MM.1S (cell line): ENCODE results near the gene EXOC3L1.

Source experiments
- DNase-seq: peaks from one replicate; pipeline ENCODE4 v3.0.0-alpha.2; 2015
- H2AFZ ChIP-seq: fragments of 300-600 bp; sonication (generic); 2 replicates; pipeline ENCODE4 v1.6.0; 2016; ENCODE audit warnings: antibody characterized with exemption, low read length
- H3F3A ChIP-seq: fragments of 300-600 bp; sonication (generic); 2 replicates; pipeline ENCODE4 v1.6.1; 2016; ENCODE audit warnings: mild to moderate bottlenecking, antibody characterized with exemption, low read length, moderate library complexity, mixed read lengths; ENCODE audit not compliant: insufficient read depth
- H3K27ac ChIP-seq: fragments of 300-600 bp; sonication (generic); 2 replicates; pipeline ENCODE4 v1.5.1; 2016; ENCODE audit warnings: mild to moderate bottlenecking, low read length
- H3K27me3 ChIP-seq: fragments of 300-600 bp; sonication (generic); replicated peaks from 2 replicates; pipeline ENCODE4 v1.6.0; 2016; ENCODE audit warnings: low read length; ENCODE audit not compliant: insufficient read depth
- H3K36me3 ChIP-seq: fragments of 300-600 bp; sonication (generic); replicated peaks from 2 replicates; pipeline ENCODE4 v1.6.1; 2016; ENCODE audit warnings: mild to moderate bottlenecking, low read length, mixed read lengths; ENCODE audit not compliant: insufficient read depth
- H3K4me1 ChIP-seq: fragments of 300-600 bp; sonication (generic); 2 replicates; pipeline ENCODE4 v1.6.1; 2016; ENCODE audit warnings: low read length, mixed read lengths
- H3K4me2 ChIP-seq: fragments of 300-600 bp; sonication (generic); 2 replicates; pipeline ENCODE4 v1.6.0; 2016; ENCODE audit warnings: low read depth, low read length
- H3K4me3 ChIP-seq: fragments of 300-600 bp; sonication (generic); 2 replicates; pipeline ENCODE4 v1.5.1; 2016; ENCODE audit warnings: low read length, mixed read lengths
- H3K79me2 ChIP-seq: fragments of 300-600 bp; sonication (generic); 2 replicates; pipeline ENCODE4 v1.6.1; 2016; ENCODE audit warnings: mixed run types, low read length, mixed read lengths
- H3K9ac ChIP-seq: fragments of 300-600 bp; sonication (generic); 2 replicates; pipeline ENCODE4 v1.6.1; 2016; ENCODE audit warnings: low read length, mixed read lengths
- H3K9me2 ChIP-seq: fragments of 300-600 bp; sonication (generic); replicated peaks from 2 replicates; pipeline ENCODE4 v1.6.1; 2016; ENCODE audit warnings: mild to moderate bottlenecking, low read length, mixed read lengths; ENCODE audit not compliant: insufficient read depth
- H3K9me3 ChIP-seq: fragments of 300-600 bp; sonication (generic); replicated peaks from 2 replicates; pipeline ENCODE4 v1.6.1; 2016; ENCODE audit warnings: mild to moderate bottlenecking, low read length, mixed read lengths; ENCODE audit not compliant: insufficient read depth
- H4K20me1 ChIP-seq: fragments of 300-600 bp; sonication (generic); 2 replicates; pipeline ENCODE4 v1.6.1; 2016; ENCODE audit warnings: mild to moderate bottlenecking, low read length, moderate library complexity, mixed read lengths; ENCODE audit not compliant: insufficient read depth
- EZH2 ChIP-seq: fragments of 300-600 bp; sonication (generic); optimal IDR thresholded peaks from 2 replicates; pipeline ENCODE3; 2017; ENCODE audit warnings: low read depth, mild to moderate bottlenecking, antibody characterized with exemption, low read length, mixed read lengths
- EZH2phosphoT487 ChIP-seq: fragments of 300-600 bp; sonication (generic); IDR thresholded peaks from 2 replicates; pipeline ENCODE4 v1.6.1; 2018; ENCODE audit warnings: antibody characterized with exemption, low read length
- TF ChIP-seq, protein P1 (sequence below): fragments of 300-600 bp; sonication (generic); IDR thresholded peaks from 2 replicates; pipeline ENCODE4 v1.5.1; 2016; ENCODE audit warnings: antibody characterized with exemption, low read length, mixed read lengths

EXOC3L1 gene

DNA sequence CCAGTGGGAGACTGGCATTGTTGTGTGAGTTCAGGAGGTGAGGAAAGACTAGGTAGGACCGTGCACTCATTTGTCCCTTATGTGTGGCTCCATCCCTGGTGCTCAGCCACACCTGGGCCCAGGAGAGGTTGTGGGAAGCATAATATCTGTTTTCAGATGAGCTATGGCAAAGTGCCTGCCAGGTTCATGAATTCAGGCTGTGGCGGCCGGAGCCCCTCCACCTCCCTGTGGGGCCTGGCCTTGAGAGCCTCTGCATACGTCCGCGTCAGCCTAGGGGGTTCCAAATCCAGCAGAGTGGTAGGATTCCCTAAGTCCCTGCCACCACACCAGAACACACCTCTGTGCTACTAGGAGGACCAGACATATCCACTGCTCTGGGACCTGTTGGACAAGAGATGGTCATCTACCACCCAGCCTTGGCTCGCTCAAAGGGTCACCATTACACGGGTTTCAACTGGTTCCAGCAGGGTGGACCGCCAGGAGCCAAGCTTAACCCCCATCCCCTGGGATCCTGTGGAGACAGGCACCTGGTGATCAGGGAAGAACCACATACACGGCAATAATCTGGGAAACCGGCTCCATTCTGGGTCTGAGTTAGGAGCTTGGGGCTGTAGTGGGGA, 41.2 kb downstream of the EXOC3L1 start:
- Histone ChIP-seq H3K9me2 (no peaks in the 10 kb centered on the region), H3K36me3 (no peaks in the 10 kb centered on the region), H3F3A (peaks cover 10% of the 10 kb centered on the region; the same call in 1 of the 2 replicates), H3K9ac (no peak overlapping the region), H3K4me2 (no peak overlapping the region), H4K20me1 (no peaks in the 10 kb centered on the region), H3K27me3 (no peaks in the 10 kb centered on the region), H3K79me2 (no peaks in the 10 kb centered on the region), H3K4me1 (no peaks in the 10 kb centered on the region), H3K27ac (no peak overlapping the region), H2AFZ (no peak overlapping the region), H3K9me3 (no peaks in the 10 kb centered on the region), H3K4me3 (no peak overlapping the region)
- no peak for DNase-seq
- TF ChIP-seq EZH2phosphoT487 (no peak), EZH2 (no peak)
- TF ChIP-seq, protein P1, sequence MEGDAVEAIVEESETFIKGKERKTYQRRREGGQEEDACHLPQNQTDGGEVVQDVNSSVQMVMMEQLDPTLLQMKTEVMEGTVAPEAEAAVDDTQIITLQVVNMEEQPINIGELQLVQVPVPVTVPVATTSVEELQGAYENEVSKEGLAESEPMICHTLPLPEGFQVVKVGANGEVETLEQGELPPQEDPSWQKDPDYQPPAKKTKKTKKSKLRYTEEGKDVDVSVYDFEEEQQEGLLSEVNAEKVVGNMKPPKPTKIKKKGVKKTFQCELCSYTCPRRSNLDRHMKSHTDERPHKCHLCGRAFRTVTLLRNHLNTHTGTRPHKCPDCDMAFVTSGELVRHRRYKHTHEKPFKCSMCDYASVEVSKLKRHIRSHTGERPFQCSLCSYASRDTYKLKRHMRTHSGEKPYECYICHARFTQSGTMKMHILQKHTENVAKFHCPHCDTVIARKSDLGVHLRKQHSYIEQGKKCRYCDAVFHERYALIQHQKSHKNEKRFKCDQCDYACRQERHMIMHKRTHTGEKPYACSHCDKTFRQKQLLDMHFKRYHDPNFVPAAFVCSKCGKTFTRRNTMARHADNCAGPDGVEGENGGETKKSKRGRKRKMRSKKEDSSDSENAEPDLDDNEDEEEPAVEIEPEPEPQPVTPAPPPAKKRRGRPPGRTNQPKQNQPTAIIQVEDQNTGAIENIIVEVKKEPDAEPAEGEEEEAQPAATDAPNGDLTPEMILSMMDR = no peak

DNA sequence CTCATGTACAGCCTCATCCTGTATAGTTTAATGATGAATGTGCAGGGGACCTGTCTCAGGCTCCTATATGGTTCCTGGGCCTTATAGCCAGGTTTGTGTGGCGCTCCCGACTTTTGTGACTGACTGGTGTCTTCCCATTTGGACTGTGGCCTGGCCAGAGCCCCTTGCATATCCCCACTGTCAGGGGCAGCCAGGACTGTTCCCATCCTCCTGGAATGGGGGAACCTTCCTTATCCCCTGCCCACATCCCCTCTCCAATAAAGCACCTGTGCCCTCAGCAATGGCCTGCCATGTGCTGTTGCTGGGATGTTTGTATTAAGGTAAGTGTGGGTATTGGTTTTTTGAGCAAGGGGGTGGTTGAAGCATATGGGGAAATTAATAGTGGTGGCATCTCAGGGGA, 41.7 kb downstream of the EXOC3L1 start:
- H3K4me3 ChIP-seq = no peak overlapping the region
- DNase-seq = no peak
- no peaks in the 10 kb centered on the region for H3K9me2 ChIP-seq
- no peaks in the 10 kb centered on the region for H3K4me1 ChIP-seq
- H3K79me2 ChIP-seq = no peaks in the 10 kb centered on the region
- H3K4me2 ChIP-seq = no peak overlapping the region
- H3K36me3 ChIP-seq = no peaks in the 10 kb centered on the region
- H3K27me3 ChIP-seq = no peaks in the 10 kb centered on the region
- no peak overlapping the region for H2AFZ ChIP-seq
- H3K9ac ChIP-seq = no peak overlapping the region
- no peak overlapping the region for H3K27ac ChIP-seq
- no peaks in the 10 kb centered on the region for H3K9me3 ChIP-seq
- no peak for TF ChIP-seq EZH2
- TF ChIP-seq, protein P1 = no peak
- no peak for TF ChIP-seq EZH2phosphoT487
- no peaks in the 10 kb centered on the region for H4K20me1 ChIP-seq
- peaks cover 10% of the 10 kb centered on the region; the same call in 1 of the 2 replicates for H3F3A ChIP-seq

DNA sequence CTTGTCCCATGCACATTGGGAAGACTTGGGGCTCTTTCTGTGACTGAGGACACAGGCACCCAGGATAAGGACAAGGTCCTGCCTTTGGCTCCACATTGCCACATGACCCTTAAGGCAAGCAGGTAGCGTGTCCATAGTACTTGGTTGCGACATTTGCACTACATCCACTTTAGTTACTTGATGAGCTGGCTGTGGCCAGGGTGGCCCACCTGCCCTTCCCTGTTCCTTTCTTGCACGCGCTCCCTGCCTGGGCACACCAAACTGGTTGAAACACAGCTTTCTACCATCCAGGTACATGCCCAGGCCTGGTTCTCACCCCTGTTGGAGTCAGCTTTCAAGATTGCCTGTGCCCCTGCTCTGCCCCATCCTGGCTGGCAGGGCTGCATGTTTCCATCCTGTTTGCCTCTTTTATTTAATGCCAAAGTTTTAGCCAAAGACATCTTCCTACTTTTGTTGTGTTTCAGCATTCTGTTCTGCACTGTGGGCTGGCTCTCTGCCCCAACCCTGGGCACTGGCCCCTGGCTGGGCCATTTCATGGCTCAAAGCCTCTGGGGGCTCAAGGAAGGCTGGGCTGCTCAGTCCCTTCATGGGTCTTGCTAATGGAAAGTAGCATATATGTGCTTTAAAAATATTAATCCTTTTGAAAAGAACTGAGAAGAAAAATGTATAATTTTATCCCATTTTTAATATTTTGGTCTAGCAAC, 42.3 kb downstream of the EXOC3L1 start:
- H3K9me3 ChIP-seq = no peaks in the 10 kb centered on the region
- no peaks in the 10 kb centered on the region for H4K20me1 ChIP-seq
- no peaks in the 10 kb centered on the region for H3K36me3 ChIP-seq
- no peaks in the 10 kb centered on the region for H3K9me2 ChIP-seq
- no peak overlapping the region for H3K27ac ChIP-seq
- no peak for DNase-seq
- no peak overlapping the region for H2AFZ ChIP-seq
- no peaks in the 10 kb centered on the region for H3K79me2 ChIP-seq
- TF ChIP-seq EZH2 (no peak), EZH2phosphoT487 (no peak)
- TF ChIP-seq, protein P1 = no peak
- H3F3A ChIP-seq = peaks cover 10% of the 10 kb centered on the region; the same call in 1 of the 2 replicates
- H3K9ac ChIP-seq = no peak overlapping the region
- H3K27me3 ChIP-seq = no peaks in the 10 kb centered on the region
- H3K4me2 ChIP-seq = no peak overlapping the region
- H3K4me1 ChIP-seq = no peaks in the 10 kb centered on the region
- no peak overlapping the region for H3K4me3 ChIP-seq
